Panc1 (cell line): Measurements from ENCODE around the gene NEK6.

Source experiments
- CTCF ChIP-seq: fragments of 450-650 bp; IDR thresholded peaks from 2 replicates; pipeline ENCODE4 v1.5.1; 2017; ENCODE audit warnings: mild to moderate bottlenecking
- POLR2AphosphoS5 ChIP-seq: IDR thresholded peaks from 2 replicates; pipeline ENCODE4 v1.6.1; 2012; ENCODE audit warnings: mild to moderate bottlenecking, low read depth, low read length, moderate library complexity

DNA sequence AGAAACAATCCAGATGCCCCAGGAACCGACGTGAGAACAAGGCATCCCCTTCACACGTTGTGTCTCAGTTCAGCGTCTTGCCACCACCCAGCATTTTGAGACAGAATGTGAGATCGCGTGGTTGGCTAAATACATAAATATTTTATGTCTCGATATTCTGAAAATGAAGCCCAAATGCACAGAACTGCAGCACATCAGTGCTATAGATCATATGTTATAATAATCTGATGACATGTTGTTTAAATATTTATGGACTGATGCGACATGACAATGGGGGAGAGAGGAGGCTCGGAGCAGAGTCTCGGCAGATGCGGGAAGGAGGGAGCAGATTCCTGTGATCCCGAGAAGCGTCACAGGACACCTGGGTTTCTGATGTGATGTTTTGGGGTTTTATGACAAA is 10.9 kb downstream of the NEK6 start:
- TF ChIP-seq CTCF = no peak
- no peak for TF ChIP-seq POLR2AphosphoS5
